Lower leg skin (tissue), 3 donors: ENCODE results near the gene CCDC15.

ENCODE experiments used
- CTCF ChIP-seq, 3 donors: fragments of 450-650 bp; IDR thresholded peaks; one replicate each; pipeline ENCODE4 v1.5.1; 2016; ENCODE audit warnings: antibody characterized with exemption in 3 of 3, mild to moderate bottlenecking in 3 of 3, moderate library complexity in 2 of 3
- POLR2A ChIP-seq, 2 donors: fragments of 450-650 bp; IDR thresholded peaks; one replicate each; pipeline ENCODE4 v1.6.1; 2016 to 2017; ENCODE audit warnings: antibody characterized with exemption in 2 of 2, mild to moderate bottlenecking in 1 of 2, moderate library complexity in 1 of 2

- TF ChIP-seq CTCF (IDR thresholded peaks at IDR 0.05) (no peak), POLR2A (IDR thresholded peaks at IDR 0.05) (no peak)
Measured at GRCh38 chr11:125057693-125058016, 103.7 kb downstream of the CCDC15 start.
